Keratinocyte (primary cell): ENCODE results near the gene CXorf65. TPM values are rescaled to one million over a fixed set of nuclear protein-coding genes. Genes with fewer than 3 reads are reported as not detected.

ENCODE experiments used
- DNase-seq: peaks from one replicate; pipeline ENCODE4 v3.0.0-alpha.2; 2011; ENCODE audit warnings: low read depth, missing footprints, low spot score
- FAIRE-seq: peaks from 2 replicates; lab custom pipeline; 2011; peaks lifted over from hg19 to GRCh38; lab: Jason Lieb, UNC
- H2AFZ ChIP-seq: 2 replicates; pipeline ENCODE4 v1.6.0; 2012; ENCODE audit warnings: low read length, control low read depth, inconsistent platforms; ENCODE audit not compliant: control insufficient read depth
- H3K27ac ChIP-seq: 2 replicates; pipeline ENCODE4 v1.5.1; 2011; ENCODE audit warnings: low read length; ENCODE audit not compliant: control insufficient read depth, insufficient read depth
- H3K27me3 ChIP-seq: 3 replicates; pipeline ENCODE4 v1.6.0; 2011; ENCODE audit warnings: low read length; ENCODE audit not compliant: control insufficient read depth, insufficient read depth; ENCODE audit errors: extremely low read depth
- H3K36me3 ChIP-seq, 2 experiments: 2 replicates in 1 of 2; 3 replicates in 1 of 2; pipeline ENCODE4 v1.5.1; 2011; ENCODE audit warnings: low read length in 2 of 2, mild to moderate bottlenecking in 1 of 2; ENCODE audit not compliant: control insufficient read depth in 2 of 2, insufficient read depth in 2 of 2; ENCODE audit errors: extremely low read depth in 1 of 2
- H3K4me1 ChIP-seq: 3 replicates; pipeline ENCODE4 v1.5.1; 2011; ENCODE audit warnings: low read length; ENCODE audit not compliant: control insufficient read depth, insufficient read depth; ENCODE audit errors: extremely low read depth
- H3K4me2 ChIP-seq: 3 replicates; pipeline ENCODE4 v1.6.0; 2011; ENCODE audit warnings: low read depth, low read length; ENCODE audit not compliant: control insufficient read depth, insufficient read depth; ENCODE audit errors: extremely low read depth
- H3K4me3 ChIP-seq, 3 experiments: fragments of 200-600 bp in 1 of 3; sonication (generic) in 1 of 3; 2 replicates in 2 of 3; 3 replicates in 1 of 3; pipeline ENCODE4 v1.5.1; 2011 to 2016; ENCODE audit warnings: low read length in 3 of 3, mild to moderate bottlenecking in 3 of 3, control low read depth in 2 of 3, inconsistent platforms in 1 of 3, low read depth in 1 of 3, mixed read lengths in 1 of 3, mixed run types in 1 of 3, moderate library complexity in 1 of 3; ENCODE audit not compliant: control insufficient read depth in 2 of 3, insufficient read depth in 2 of 3; ENCODE audit errors: extremely low read depth in 1 of 3
- H3K79me2 ChIP-seq: 2 replicates; pipeline ENCODE4 v1.6.0; 2012; ENCODE audit warnings: low read length; ENCODE audit not compliant: control insufficient read depth, insufficient read depth
- H3K9ac ChIP-seq: 3 replicates; pipeline ENCODE4 v1.6.0; 2011; ENCODE audit warnings: low read length; ENCODE audit not compliant: control insufficient read depth, insufficient read depth; ENCODE audit errors: extremely low read depth
- H3K9me1 ChIP-seq: 3 replicates; pipeline ENCODE4 v1.6.0; 2011; ENCODE audit warnings: low read length; ENCODE audit not compliant: control insufficient read depth, insufficient read depth; ENCODE audit errors: extremely low read depth
- H3K9me3 ChIP-seq: 2 replicates; pipeline ENCODE4 v1.5.1; 2012; ENCODE audit warnings: low read depth, low read length; ENCODE audit not compliant: control insufficient read depth
- H4K20me1 ChIP-seq: 3 replicates; pipeline ENCODE4 v1.6.0; 2011; ENCODE audit warnings: low read length; ENCODE audit not compliant: control insufficient read depth, insufficient read depth; ENCODE audit errors: extremely low read depth
- CTCF ChIP-seq, 3 experiments: IDR thresholded peaks in 1 of 3; conservative IDR thresholded peaks in 1 of 3; optimal IDR thresholded peaks in 1 of 3; 2 replicates in 2 of 3; 3 replicates in 1 of 3; pipeline versions ENCODE3 to v1.5.1; 2011; ENCODE audit warnings: low read length in 3 of 3, mild to moderate bottlenecking in 3 of 3, moderate library complexity in 2 of 3, control low read depth in 1 of 3, inconsistent platforms in 1 of 3; ENCODE audit not compliant: insufficient read depth in 2 of 3; ENCODE audit errors: extremely low read depth in 1 of 3
- EZH2 ChIP-seq: IDR thresholded peaks from one replicate; pipeline ENCODE4 v1.6.1; 2012; ENCODE audit warnings: inconsistent platforms, mild to moderate bottlenecking, low read length, moderate library complexity
- dilution Hi-C: fragments of 300-500 bp; cut with MboI; formaldehyde crosslinking; loops from one replicate; pipeline ENCODE4 v1.7.0; 2020; ENCODE audit warnings: low sequenced_read_pairs; ENCODE audit not compliant: extremely low pct_ligation_motif_present
- polyA plus RNA-seq, 5 experiments: library from polyadenylated mRNA; depleted of rRNA in 3 of 5; stranded (reverse) in 3 of 5; stranded (forward) in 1 of 5; unstranded in 1 of 5; fragments of >200 nt; gene quantifications; 1 replicate in 1 of 5; 2 replicates in 3 of 5; 3 replicates in 1 of 5; pipeline versions ENCODE4 v1.2.1 to v1.2.3, GENCODE V29; 2011 to 2012; ENCODE audit warnings: missing spikeins in 2 of 5, low read depth in 1 of 5, low replicate concordance in 1 of 5

Gene CXorf65
- polyA plus RNA-seq, 1 donor (not counting 4 experiments of a cell fraction or from before 2014, with no cell fraction given), result not detected

- no peaks in the 10 kb centered on the region for H3K27me3 ChIP-seq
- no peaks in the 10 kb centered on the region for H3K9me3 ChIP-seq
- H3K4me1 ChIP-seq, result peaks cover 7% of the 10 kb centered on the region
- H3K79me2 ChIP-seq, result peaks cover 18% of the 10 kb centered on the region
- H3K9ac ChIP-seq, result no peak overlapping the region
- FAIRE-seq (no peak), DNase-seq (no peak)
- H3K36me3 ChIP-seq, result no peaks in the 10 kb centered on the region
- H4K20me1 ChIP-seq, result no peaks in the 10 kb centered on the region
- TF ChIP-seq CTCF (optimal IDR thresholded peaks at IDR 0.05 in 1 of 3, IDR thresholded peaks at IDR 0.05 in 1 of 3, conservative IDR thresholded peaks at IDR 0.05 in 1 of 3; ENCODE audit: extremely low read depth in 1 of 3, insufficient read depth in 2 of 3, low read length in 3 of 3) (no peak), EZH2 (no peak)
- no peak overlapping the region for H3K4me2 ChIP-seq
- H3K27ac ChIP-seq, result no peak overlapping the region
- dilution Hi-C loops, result no loop called here
- no peak overlapping the region for H3K4me3 ChIP-seq
- H3K9me1 ChIP-seq, result no peaks in the 10 kb centered on the region
- peak overlapping the region; percentile 36 for H2AFZ ChIP-seq
Measured at GRCh38 chrX:71070531-71070930, 36.0 kb downstream of the CXorf65 start.

GRCh38 chrX:71068044-71068918 is 38.3 kb downstream of the CXorf65 start, which contains the start of gene SNX12:
SNX12 (minus strand) TSS chrX:71068334; CDS start chrX:71068306, 28 bp downstream.
- Histone ChIP-seq H3K9ac (peak within 1 kb of the TSS; percentile 72), H3K27me3 (no peaks in the 10 kb centered on the region), H3K4me1 (peaks cover 4% of the 10 kb centered on the region), H2AFZ (peak within 1 kb of the TSS; percentile 75), H3K9me1 (no peaks in the 10 kb centered on the region), H3K27ac (peak within 1 kb of the TSS; percentile 66), H3K4me3 (peak within 1 kb of the TSS; percentile 53 to 71 (median 57)), H3K36me3 (no peaks in the 10 kb centered on the region), H3K4me2 (peak within 1 kb of the TSS; percentile 66), H3K9me3 (no peaks in the 10 kb centered on the region), H4K20me1 (no peaks in the 10 kb centered on the region), H3K79me2 (peaks cover 29% of the 10 kb centered on the region)
- DNase-seq (peak; percentile 38), FAIRE-seq (peak; percentile 67)
- dilution Hi-C loops, result no loop called here
- no peak for TF ChIP-seq CTCF (optimal IDR thresholded peaks at IDR 0.05 in 1 of 3, IDR thresholded peaks at IDR 0.05 in 1 of 3, conservative IDR thresholded peaks at IDR 0.05 in 1 of 3; ENCODE audit: extremely low read depth in 1 of 3, insufficient read depth in 2 of 3, low read length in 3 of 3)
- TF ChIP-seq EZH2, result no peak
